SKM-1 (cell line): ENCODE results near the gene SLC6A7.
"Not testable (repeated sequence)": the region's sequence is repeated elsewhere in the genome, so short reads cannot be mapped to it uniquely, and the experiment has no call there.

Experiments
- DNase-seq: peaks from one replicate; lab custom pipeline; 2025; ENCODE audit not compliant: unreplicated experiment; lab: John Stamatoyannopoulos, UW

SLC6A7 gene

DNA sequence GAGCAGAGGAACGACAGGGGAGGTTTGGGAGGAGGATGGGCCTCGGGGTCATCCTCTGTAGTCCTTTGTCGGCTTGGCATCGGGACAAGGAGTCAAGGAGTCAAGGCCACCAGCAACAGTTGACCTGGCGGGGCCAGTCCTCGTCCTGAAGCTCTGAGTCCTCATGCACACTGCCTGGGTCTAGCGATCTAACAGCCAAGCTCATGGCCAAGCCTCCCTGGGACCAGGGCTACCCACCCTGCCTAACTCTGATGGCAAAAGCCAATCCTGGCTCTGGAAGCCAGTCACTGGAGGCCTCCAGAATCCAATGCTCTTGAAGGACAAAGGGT, 49.9 kb downstream of the SLC6A7 start:
- no peak for DNase-seq

DNA sequence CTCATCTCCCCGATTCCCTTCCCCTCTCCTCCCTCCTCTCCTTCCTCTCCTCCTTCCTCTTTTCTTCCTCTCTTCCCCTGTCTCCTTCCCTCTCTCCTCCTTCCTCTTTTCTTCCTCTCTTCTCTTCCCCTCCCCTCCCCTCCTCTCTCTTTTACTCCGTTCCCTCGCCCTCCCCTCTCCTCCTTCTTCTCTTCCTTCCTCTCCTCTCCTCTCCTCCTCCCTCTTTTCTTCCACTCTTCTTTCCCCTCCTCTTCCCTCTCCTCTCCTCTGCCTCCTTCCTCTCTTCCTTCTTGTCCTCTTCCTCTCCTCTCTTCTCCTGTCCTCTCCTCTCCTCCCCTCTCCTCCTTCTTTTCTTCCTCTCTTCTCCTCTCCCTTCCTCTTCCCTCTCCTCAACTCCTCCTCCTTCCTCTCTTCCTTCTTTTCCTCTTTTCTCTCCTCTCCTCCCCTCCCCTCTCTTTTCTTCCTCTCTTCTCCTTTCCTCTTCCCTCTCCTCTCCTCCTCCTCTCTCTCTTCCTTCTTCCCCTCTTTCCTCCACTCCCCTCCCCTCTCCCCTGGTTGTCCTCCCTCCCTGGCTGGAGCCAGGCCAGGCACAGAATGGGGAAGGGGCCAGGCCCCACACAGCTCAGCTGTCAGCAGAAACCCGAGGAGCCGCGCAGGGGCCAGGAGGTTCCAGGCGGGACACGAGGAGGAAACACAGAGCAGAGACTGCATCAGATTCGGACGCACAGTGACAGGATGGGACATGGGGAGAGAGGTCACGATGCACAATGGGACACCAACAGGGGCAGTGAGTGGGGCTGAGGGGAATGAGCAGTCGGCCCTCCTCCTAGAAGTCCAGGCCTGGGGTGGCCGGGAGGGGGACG, 51.7 kb downstream of the SLC6A7 start:
- DNase-seq, result no peak

DNA sequence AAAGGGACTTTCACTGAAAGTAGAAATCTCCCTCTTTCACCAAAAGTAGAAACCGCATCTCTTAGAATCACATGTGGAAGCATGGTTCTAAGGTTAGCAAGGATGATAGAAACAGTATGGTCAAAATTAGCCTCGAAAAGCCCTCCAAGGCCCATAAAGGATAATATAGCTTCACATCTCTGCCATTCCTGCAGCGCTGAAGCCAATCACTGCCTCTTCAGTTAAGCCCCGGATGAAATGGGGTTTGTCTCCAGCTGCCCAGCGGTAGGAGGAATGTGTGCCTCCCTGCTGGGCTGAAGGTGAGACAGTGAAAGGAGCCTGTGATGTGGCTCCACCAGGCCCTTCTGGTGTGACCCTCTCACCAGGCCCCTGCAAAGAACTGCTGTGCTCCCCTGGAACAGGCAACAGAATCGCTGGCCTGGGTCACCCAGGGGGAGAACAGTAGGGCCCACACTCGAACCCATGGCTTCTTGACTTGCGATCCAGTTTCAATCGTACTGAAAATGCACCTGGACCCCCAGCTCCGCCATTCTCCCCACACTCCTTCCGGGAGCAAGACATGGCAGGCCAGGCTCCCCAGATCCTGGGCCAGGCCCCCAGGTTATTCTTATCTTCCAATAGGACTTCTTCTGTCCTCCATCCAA, 52.5 kb downstream of the SLC6A7 start:
- no peak for DNase-seq

DNA sequence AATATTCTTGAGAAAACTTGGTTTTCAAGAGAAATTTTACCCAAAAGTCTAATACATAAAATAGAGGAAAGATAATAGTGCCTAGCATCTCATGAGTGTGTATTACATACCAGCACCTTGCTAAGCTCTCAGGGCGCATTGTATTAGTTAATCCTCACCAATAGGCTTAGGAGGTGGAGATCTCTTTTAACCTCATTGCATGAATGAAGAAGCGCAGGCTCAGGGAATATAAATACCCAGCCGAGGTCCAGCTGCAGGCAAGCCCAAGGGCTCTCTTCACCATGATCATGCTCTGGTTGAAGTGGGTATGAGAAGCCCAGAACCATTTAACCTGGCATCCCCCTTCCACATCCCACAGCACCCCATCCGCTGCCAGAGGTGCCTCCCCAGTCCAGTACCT, 53.7 kb downstream of the SLC6A7 start:
- no peak for DNase-seq

DNA sequence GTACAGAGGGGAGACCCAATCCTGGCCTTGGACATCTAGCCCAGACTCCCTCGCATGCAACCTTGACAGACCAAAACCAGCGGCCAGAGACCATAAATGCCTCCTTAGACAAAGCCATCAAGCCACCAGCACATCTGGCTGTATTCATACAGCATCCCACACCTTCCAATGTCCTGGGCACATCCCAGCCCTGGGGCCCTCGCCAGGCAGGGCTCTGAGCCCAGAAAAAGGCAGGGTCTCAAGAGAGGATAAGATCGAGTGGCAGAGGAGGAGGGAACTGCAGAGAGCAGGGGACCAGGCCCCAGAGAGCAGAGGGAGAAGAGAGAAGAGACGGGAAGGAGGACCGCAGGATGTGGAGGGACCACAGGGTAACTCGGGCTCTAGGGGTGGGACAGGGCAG, 54.3 kb downstream of the SLC6A7 start:
- DNase-seq, result no peak

DNA sequence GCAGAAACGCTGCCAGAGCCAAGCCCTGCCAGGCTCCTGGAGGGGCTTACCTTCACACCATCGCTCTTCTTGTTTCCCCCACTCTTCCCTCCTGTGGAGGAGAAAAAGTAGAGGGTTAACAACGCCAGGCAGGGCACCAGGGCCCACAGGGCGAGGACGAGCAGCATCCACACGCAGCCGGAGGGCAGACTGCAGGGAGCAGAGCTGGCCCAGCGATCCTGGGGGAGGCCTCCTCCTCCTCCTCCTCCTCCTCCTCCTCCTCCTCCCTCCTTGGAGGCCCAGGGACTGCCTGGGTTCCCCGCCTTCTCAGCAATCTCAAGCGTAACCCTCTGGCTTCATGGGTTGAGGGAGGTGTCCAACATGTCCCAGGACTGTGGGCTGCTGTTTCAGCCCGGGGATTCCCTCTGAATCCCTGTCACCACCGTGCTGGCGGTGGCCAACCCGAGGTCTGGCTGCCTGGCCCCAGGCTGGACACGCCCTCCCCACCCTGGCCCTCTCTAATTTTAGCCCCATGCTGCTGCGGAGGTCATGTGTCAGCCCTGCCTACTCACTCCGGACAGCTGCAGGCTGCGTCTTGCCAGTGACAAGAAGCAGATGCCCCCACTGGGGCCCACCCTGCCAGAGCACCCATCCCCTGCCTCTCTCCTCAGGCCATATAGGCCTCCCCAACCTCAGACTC, 55.4 kb downstream of the SLC6A7 start:
- DNase-seq, result no peak

DNA sequence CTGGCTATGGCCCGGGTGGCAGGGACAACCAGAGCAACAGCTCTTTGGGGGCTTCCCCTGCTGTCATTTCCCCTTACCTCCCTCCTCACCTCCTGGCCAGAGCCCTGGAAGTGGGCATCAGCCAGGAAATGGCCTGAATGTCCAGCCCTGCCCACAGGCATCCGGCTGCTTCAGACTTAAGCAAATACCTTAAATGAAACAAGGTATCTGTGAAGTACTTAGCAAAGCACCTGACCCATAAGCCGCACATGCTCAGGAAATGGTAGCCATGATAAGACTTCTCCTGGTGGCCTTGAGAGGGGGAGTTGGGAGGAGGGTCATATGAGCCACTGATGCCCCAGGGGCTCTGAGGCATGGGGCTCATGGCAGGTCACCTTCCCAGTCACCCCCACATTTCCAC, 55.9 kb downstream of the SLC6A7 start:
- no peak for DNase-seq

DNA sequence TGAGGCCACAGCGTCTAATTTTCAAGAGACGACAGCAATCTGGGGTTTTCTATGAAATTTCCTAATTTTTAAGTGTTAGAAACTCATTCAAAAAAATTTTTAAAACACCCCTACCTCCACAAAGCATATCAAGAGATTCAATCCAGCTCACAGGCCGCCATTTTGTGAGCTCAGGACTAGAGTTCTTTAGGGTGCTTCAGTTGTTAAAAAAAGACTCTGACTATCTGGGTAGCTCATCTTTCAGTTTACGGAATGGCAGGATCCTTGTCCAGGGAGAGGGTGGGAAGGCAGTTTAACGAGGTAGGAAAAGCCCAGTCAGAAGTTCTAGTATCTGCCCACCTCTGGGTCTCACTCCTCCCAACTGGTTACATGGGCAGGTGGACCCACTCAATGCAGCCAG, 56.6 kb downstream of the SLC6A7 start:
- no peak for DNase-seq

DNA sequence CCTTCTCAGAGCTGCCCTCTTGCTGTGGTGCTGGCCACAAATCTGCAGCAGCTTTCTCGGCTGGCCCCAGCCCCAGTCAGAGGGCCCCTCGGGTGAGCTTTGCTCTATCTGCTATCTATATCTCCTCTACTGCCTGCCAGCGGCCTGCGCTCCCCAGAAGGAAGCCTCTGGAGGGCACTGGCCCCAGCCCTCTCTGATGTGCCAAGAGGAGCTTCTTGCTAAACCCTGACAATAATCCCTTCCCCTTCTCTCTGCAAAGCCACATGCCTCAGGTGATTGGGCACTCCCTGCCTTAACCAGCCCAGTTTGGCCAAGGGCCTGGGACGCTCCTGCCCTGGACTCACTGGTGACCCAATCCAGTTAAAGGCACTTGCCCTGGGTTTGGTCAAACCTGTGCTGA, 57.0 kb downstream of the SLC6A7 start:
- DNase-seq, result peak; percentile 7

DNA sequence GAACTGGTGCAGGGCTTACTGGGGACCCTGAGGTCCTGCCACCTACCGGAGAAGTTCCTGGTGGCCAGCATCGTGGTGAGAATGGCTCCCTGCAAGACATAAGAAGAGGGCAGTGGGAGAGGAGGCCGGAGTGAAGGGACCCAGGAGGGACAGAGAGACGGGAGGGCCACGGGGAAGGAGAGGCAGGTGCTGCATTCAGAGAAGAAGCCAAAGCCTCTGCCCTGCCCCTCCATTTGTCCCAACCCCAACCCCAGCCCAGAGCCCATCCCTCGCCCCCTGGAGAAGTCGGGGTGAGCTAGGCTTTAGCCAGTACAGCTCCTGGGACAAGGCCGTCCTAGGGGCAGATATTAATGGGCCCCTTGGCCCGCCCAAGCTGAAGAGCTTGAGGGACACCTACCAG, 57.9 kb downstream of the SLC6A7 start:
- DNase-seq, result no peak

DNA sequence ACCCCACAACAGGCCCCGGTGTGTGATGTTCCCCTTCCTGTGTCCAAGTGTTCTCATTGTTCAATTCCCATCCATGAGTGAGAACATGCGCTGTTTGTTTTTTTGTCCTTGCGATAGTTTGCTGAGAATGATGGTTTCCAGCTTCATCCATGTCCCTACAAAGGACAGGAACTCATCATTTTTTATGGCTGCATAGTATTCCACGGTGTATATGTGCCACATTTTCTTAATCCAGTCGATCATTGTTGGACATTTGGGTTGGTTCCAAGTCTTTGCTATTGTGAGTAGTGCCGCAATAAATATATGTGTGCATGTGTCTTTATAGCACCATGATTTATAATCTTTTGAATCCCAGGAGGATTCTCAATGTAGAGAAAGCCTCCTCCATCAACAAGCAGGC, 58.6 kb downstream of the SLC6A7 start:
- DNase-seq, result not testable (repeated sequence)

DNA sequence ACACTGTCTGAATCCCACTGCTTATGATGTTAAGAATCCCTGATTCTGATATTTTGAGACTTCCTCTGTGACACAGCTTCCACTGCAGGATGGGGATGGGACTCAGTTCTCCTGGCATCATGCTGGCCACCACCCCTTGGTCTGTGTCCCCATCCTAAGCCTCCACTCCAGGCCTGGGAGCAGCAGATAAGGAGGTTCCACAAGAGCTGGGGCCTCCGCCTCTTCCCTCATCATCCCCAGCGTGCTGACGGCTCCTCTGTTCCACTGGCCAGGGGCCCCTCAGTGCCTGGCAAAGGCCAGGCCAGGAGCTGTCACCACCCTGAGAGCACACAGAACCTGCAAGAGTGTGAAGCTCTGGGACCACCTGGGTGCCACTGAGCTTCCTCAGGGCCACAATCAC, 59.1 kb downstream of the SLC6A7 start:
- no peak for DNase-seq

DNA sequence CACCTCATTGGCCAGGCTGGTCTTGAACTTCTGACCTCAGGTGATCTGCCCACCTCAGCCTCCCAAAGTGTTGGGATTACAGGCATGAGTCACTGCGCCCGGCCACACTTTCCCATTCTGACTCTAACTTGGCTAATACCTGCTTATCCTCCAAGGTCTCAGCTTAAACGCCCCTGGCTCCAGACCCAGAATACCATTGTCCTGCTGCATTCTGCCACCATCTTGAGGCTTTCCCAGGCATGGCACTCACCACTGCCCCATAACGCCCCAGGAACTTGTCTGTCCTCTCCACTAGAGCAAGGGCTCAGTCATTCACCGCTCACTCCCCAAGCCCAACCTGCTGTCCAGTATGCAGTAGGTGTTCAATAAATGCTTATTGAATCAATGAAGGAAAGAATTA, 59.9 kb downstream of the SLC6A7 start:
- no peak for DNase-seq

DNA sequence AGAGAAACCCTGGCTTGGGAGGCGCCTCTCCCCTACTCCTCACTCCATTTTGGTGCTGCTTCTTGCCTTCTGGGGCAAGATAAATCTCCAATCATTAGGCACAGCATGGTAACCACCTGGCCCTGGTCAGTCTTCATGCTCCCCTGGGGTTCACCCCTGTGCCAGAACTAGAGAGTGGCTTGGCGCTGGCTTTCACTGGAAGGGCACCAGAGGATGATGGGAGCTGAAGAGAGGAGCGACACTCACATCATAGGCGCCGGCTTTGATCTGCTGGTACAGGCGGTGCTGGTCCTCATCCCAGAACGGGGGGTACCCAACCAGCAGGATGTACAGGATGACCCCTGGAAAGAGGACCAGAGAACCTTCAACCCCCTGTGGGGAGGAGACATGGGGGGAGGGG, 61.6 kb downstream of the SLC6A7 start:
- no peak for DNase-seq

DNA sequence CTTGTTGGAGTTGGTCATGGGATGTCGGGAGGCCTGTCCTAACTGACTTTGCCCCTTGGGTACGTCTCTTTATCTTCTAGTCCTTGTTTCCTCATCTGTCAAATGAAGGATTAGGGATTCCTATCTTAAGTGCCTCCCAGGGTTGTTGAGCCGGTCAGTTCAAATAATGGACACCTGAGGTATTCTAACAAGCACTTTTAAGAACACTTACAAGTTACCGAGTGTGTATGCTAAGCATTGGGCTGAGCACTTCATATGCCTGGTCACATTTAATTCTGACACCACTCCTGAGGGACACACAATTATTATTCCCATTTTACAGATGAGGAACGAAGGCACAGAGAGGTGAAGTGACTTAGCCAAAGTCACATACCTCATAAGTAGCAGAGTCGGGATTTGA, 62.6 kb downstream of the SLC6A7 start:
- DNase-seq, result no peak

DNA sequence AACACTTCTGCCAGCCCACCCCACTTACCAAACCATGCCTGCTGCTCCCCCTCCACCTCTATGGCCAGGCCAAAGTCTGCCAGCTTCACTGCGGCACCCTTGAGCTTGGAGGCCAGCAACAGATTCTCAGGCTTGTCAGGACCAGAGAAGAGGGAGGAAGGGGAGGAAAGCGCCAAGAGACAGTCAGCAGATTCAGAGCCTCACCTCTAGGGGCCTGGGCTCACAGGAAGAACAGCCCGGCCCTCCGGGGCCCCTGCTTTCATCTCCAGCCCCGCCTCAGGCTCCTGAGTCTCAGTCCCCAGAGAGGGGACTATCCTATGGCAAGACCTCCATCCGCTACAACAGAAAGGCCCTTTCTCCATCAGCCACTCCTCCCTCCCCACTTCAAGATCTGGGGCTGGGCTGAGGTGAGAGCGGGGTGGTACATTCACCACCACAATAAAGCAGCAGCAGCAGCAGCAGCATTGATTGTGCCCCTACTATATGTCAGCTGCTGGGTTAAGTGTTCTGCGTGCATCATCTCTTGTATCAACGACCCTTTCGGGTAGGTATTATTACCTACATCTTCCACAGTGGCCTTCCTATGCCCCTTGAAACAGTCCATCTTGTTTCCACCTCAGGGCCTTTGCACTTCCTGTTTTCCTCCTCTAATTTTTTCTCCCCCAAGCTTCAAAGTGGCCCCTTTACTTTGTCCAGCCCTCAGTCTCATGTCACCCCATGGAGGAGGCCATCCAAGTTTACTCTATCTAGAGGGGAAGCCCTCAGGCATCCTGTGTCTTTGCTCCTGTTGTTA, 63.8 kb downstream of the SLC6A7 start:
- DNase-seq, result no peak

DNA sequence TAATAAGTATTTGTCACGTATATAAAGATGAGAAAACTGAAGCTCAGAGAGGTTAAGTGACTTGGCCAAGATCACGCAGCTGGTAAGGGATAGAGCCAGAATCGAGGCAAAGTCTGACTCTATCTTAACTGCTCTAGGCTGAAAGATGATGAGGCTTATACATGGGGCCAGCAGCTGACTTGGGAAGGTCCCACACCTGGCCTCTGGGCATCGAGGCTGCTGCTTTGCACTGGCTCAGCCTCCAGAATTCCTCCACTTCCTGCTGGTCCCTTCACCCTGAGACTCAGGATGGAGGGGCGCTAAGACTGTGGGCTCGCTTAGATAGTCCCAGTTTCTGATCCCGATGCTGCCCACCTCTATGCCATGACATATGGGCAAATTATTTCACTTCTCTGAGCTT, 64.5 kb downstream of the SLC6A7 start:
- DNase-seq, result no peak

DNA sequence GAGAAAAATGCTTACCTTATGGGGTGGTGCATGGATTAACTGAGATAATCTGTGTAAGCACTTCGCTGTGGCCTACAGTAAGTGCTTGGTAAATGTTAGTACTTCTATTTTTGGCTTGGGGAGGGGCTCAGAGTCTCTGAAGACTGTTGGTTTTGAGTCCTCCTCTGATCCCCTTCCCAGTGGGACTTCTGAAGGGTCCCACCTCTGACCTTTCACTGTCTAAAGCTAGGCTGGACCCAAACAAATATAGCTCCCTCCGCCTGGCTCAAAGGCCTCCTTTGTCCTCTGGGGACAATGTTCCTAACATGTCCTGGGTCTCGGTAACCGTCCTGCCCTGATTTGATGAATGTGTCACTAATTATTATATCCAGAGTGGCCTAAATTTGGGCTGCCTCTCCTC, 64.9 kb downstream of the SLC6A7 start:
- no peak for DNase-seq

DNA sequence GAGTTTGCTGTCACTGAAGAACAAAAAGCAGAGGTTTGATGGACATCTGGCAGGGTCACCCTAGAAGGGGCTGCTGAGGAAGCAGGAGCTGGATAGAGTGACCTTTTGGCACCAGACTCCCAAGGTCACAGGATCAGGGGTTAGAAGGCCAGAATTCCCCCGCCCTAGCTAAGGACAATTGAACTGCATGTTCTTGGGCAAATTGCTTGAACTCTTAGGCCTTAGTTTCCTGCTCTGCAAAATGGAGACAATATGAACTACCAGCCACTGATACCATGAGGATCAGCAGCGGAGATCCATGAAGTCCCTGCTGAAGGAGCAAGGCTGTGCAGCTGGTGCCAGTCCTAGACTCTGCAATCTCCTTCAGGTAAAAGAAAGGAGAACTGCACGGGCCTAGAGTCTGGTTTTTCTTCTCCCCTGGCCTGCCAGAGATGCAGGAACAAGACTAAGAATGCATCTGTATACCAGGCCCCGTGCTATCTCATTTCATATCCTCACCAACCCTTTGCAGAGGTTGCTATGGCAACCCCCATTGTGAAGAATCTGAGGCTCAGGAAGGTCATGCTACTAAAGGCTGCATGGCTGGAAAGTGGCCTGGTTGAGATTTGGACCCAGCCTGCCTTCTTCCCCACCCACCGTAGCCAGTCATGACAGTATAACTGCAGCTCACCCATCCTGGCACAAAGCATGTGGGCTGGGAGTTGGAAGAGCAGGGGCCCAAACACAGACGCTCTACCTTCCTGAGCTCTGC, 66.0 kb downstream of the SLC6A7 start:
- no peak for DNase-seq

DNA sequence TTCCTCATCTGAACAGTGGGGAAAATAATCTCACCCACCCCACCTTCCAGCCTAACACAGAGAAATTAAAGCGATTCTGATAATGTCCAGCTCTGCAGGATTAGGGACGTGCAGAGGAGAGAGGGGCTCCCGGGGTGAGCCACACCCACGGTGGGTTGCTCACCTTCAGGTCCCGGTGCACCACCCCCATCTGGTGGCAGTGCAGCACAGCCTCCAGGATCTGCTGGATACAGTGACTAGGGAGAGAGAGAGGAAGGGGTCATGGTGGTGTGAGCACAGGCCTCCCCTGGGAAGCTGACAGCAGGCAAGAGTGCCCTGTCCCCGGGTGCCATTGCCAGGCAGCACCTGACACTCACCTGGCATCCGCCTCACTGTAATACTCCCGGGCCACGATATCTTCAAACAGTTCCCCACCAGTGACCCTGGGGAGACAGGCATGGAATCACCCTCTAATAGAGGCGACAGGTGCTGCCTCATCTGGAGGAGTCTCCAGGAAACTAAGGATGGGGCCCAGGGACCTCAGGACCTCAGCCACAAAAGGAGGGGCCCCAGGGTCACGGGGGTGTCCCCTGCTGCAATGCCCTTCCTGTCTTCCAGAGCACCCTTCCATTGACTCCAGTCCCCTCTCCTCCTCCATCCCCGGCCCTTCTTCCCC, 66.7 kb downstream of the SLC6A7 start:
- no peak for DNase-seq
